SK-N-SH treated with all-trans-retinoic acid at 6 μM for 48 hours (cell line): ENCODE data around the gene PSMA7.

Experiments
- CREB5 ChIP-seq: fragments of 250-450 bp; sonication (Bioruptor Pico); IDR thresholded peaks from 2 replicates; pipeline ENCODE4 v1.5.1; 2020; ENCODE audit warnings: low read depth, mild to moderate bottlenecking, moderate library complexity
- ISL1 ChIP-seq: fragments of 250-450 bp; sonication (Bioruptor Pico); IDR thresholded peaks from 2 replicates; pipeline ENCODE4 v2.1.2; 2022; ENCODE audit warnings: mild to moderate bottlenecking, moderate library complexity
- OSR1 ChIP-seq: fragments of 250-450 bp; sonication (Bioruptor Pico); IDR thresholded peaks from 2 replicates; pipeline ENCODE4 v1.8.0; 2022; ENCODE audit warnings: moderate library complexity, mild to moderate bottlenecking, inconsistent platforms
- PATZ1 ChIP-seq: fragments of 250-450 bp; sonication (Bioruptor Pico); IDR thresholded peaks from 2 replicates; pipeline ENCODE4 v1.8.0; 2020; ENCODE audit warnings: mild to moderate bottlenecking, moderate library complexity, borderline replicate concordance
- PPARA ChIP-seq: fragments of 250-450 bp; sonication (Bioruptor Pico); IDR thresholded peaks from 2 replicates; pipeline ENCODE4 v1.5.0; 2020; ENCODE audit warnings: mild to moderate bottlenecking, borderline replicate concordance
- RARB ChIP-seq: fragments of 250-450 bp; sonication (Bioruptor Pico); IDR thresholded peaks from 2 replicates; pipeline ENCODE4 v1.8.0; 2021; ENCODE audit warnings: mild to moderate bottlenecking, moderate library complexity
- TCF4 ChIP-seq: fragments of 250-450 bp; sonication (Bioruptor Pico); IDR thresholded peaks from 2 replicates; pipeline ENCODE4 v1.8.0; 2021; ENCODE audit warnings: mild to moderate bottlenecking, moderate library complexity, borderline replicate concordance
- ZFP30 ChIP-seq: fragments of 450-650 bp; formaldehyde crosslinking; IDR thresholded peaks from 2 replicates; pipeline ENCODE4 v1.5.0; 2022; ENCODE audit warnings: mild to moderate bottlenecking, moderate library complexity
- ZNF565 ChIP-seq: fragments of 450-650 bp; formaldehyde crosslinking; conservative IDR thresholded peaks from 2 replicates; pipeline ENCODE4 v1.5.0; 2020; ENCODE audit warnings: low read depth, mild to moderate bottlenecking, moderate library complexity
- ZNF70 ChIP-seq: fragments of 450-650 bp; formaldehyde crosslinking; IDR thresholded peaks from 2 replicates; pipeline ENCODE4 v1.5.0; 2020; ENCODE audit warnings: mild to moderate bottlenecking, moderate library complexity
- ZNF8 ChIP-seq: fragments of 450-650 bp; formaldehyde crosslinking; IDR thresholded peaks from 2 replicates; pipeline ENCODE4 v1.5.0; 2020; ENCODE audit warnings: mild to moderate bottlenecking, moderate library complexity

GRCh38 chr20:62158541-62158940, 15.3 kb upstream of the PSMA7 start:
- TF ChIP-seq PATZ1 (CRISPR knock-in tag): no peak
- no peak for TF ChIP-seq ZNF70 (CRISPR knock-in tag)
- TF ChIP-seq RARB: no peak
- TF ChIP-seq ISL1 (CRISPR knock-in tag): no peak
- TF ChIP-seq OSR1: no peak
- TF ChIP-seq PPARA: no peak
- no peak for TF ChIP-seq ZNF8
- TF ChIP-seq CREB5 (CRISPR knock-in tag): no peak
- TF ChIP-seq TCF4 (CRISPR knock-in tag): no peak
- TF ChIP-seq ZNF565 (CRISPR knock-in tag): no peak
- no peak for TF ChIP-seq ZFP30 (CRISPR knock-in tag)
